ENCODE results near the gene IKZF2. TPM values are rescaled to one million over a fixed set of nuclear protein-coding genes. Genes with fewer than 3 reads are reported as not detected.

Gene IKZF2
- total and polyA plus RNA-seq, 4 donors, result 0.35 to 4.7 (median 2.5) TPM

DNA sequence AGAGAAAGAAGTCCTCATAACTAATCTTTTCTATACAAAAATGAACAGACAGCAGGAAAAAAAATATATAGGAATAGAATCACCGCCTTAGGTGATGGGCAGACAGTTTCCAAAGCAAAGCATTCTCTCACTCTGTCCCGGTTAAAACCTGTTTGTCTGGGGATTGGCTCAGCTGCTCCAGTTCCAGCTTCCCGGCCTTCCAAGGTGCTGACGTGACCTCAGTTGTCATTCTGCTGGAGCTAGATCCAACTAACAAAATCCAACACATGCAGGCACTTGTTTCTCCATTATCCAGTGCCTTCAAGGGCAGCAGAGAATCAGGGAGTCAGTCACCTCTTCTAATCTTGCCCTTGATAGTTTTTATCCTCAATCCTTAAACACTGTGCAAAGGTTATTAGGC lies 52.8 kb downstream of the IKZF2 start:
- Histone ChIP-seq H3K27ac (ENCODE audit: low read depth in 1 of 2, low read length in 2 of 2) (no peak overlapping the region), H3K36me3 (ENCODE audit: control insufficient read depth in 4 of 4, insufficient read depth in 3 of 4, low read depth in 1 of 4, low read length in 3 of 4) (no peaks in the 10 kb centered on the region), H3K9ac (ENCODE audit: low read depth in 1 of 2, low read length in 2 of 2) (no peak overlapping the region), H3K27me3 (ENCODE audit: control insufficient read depth in 4 of 4, insufficient read depth in 4 of 4, low read length in 3 of 4) (no peaks in the 10 kb centered on the region), H3K9me3 (ENCODE audit: control insufficient read depth in 4 of 4, low read length in 3 of 4) (no peaks in the 10 kb centered on the region), H3K4me3 (ENCODE audit: low read depth in 1 of 3, low read length in 3 of 3) (no peak overlapping the region), H3K4me1 (ENCODE audit: control insufficient read depth in 4 of 4, insufficient read depth in 4 of 4, low read length in 3 of 4) (peaks cover 0 to 10% (median 0%) of the 10 kb centered on the region in 4 donors)
- WGBS, result 87% methylated on average over 4 of the region's 4 CpGs
- DNase-seq (ENCODE audit: low spot score), result no peak
- TF ChIP-seq EGR1 (IDR thresholded peaks at IDR 0.05; ENCODE audit: low read depth in 2 of 2) (no peak), CTCF (IDR thresholded peaks at IDR 0.05; ENCODE audit: low read depth, low read length, missing input control) (no peak), FOXA2 (IDR thresholded peaks at IDR 0.05) (no peak), REST (IDR thresholded peaks at IDR 0.05) (no peak), RAD21 (IDR thresholded peaks at IDR 0.05) (no peak), GABPA (IDR thresholded peaks at IDR 0.05 in 1 of 2, conservative IDR thresholded peaks at IDR 0.05 in 1 of 2) (no peak), JUND (IDR thresholded peaks at IDR 0.05) (no peak), NR2F2 (IDR thresholded peaks at IDR 0.05) (no peak), RXRA (IDR thresholded peaks at IDR 0.05) (no peak), SP1 (IDR thresholded peaks at IDR 0.05) (no peak), YY1 (IDR thresholded peaks at IDR 0.05) (no peak), HNF4A (conservative IDR thresholded peaks at IDR 0.05) (no peak), FOXA1 (IDR thresholded peaks at IDR 0.05) (no peak), HNF4G (IDR thresholded peaks at IDR 0.05) (no peak), TAF1 (conservative IDR thresholded peaks at IDR 0.05) (no peak), ATF3 (IDR thresholded peaks at IDR 0.05) (no peak)
- TF ChIP-seq, protein P1, sequence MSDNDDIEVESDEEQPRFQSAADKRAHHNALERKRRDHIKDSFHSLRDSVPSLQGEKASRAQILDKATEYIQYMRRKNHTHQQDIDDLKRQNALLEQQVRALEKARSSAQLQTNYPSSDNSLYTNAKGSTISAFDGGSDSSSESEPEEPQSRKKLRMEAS (IDR thresholded peaks at IDR 0.05), result no peak
- TF ChIP-seq, protein P2, sequence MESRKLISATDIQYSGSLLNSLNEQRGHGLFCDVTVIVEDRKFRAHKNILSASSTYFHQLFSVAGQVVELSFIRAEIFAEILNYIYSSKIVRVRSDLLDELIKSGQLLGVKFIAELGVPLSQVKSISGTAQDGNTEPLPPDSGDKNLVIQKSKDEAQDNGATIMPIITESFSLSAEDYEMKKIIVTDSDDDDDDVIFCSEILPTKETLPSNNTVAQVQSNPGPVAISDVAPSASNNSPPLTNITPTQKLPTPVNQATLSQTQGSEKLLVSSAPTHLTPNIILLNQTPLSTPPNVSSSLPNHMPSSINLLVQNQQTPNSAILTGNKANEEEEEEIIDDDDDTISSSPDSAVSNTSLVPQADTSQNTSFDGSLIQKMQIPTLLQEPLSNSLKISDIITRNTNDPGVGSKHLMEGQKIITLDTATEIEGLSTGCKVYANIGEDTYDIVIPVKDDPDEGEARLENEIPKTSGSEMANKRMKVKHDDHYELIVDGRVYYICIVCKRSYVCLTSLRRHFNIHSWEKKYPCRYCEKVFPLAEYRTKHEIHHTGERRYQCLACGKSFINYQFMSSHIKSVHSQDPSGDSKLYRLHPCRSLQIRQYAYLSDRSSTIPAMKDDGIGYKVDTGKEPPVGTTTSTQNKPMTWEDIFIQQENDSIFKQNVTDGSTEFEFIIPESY (IDR thresholded peaks at IDR 0.05), result no peak
